Vagina (tissue), 2 donors: ENCODE results near the gene SLC35E4. TPM values are rescaled to one million over a fixed set of nuclear protein-coding genes. Genes with fewer than 3 reads are reported as not detected.

ENCODE experiments used
- DNase-seq, 2 donors: peaks; one replicate each; pipeline ENCODE4 v3.0.0-alpha.2; 2017; ENCODE audit errors: extremely low spot score in 2 of 2
- H3K27ac ChIP-seq: fragments of 200-600 bp; sonication (generic); one replicate; pipeline ENCODE4 v1.5.1; 2019
- H3K27me3 ChIP-seq: fragments of 200-600 bp; sonication (generic); one replicate; pipeline ENCODE4 v1.5.1; 2019
- H3K36me3 ChIP-seq, 2 donors: fragments of 200-600 bp; sonication (generic); one replicate each; pipeline ENCODE4 v1.5.1; 2017 to 2019
- H3K4me1 ChIP-seq: fragments of 200-600 bp; sonication (generic); one replicate; pipeline ENCODE4 v1.5.1; 2019
- H3K4me3 ChIP-seq, 2 donors: fragments of 200-600 bp; sonication (generic); 1 replicate in 1 of 2; 2 replicates in 1 of 2; pipeline ENCODE4 v1.5.1; 2016 to 2019
- H3K9me3 ChIP-seq: fragments of 200-600 bp; sonication (generic); one replicate; pipeline ENCODE4 v1.5.1; 2019
- POLR2A ChIP-seq, 2 donors: fragments of 450-650 bp; IDR thresholded peaks; one replicate each; pipeline ENCODE4 v1.6.1; 2017; ENCODE audit warnings: antibody characterized with exemption in 2 of 2, mild to moderate bottlenecking in 2 of 2, moderate library complexity in 2 of 2
- POLR2AphosphoS5 ChIP-seq, 2 donors: sonication (generic); formaldehyde crosslinking; IDR thresholded peaks; one replicate each; pipeline ENCODE4 v1.9.0; 2017; ENCODE audit warnings: antibody characterized with exemption in 2 of 2, mild to moderate bottlenecking in 2 of 2, low read depth in 1 of 2; ENCODE audit not compliant: insufficient read depth in 1 of 2
- intact Hi-C: fragments of 100-400 bp; cut with DNase I; formaldehyde crosslinking; loops from one replicate; pipeline ENCODE4 v1.15.1; 2023
- total RNA-seq: library from RNA; depleted of rRNA; stranded (reverse); fragments of >200 nt; gene quantifications from one replicate; pipeline ENCODE4 v1.2.3, GENCODE V29; 2016
- TF ChIP-seq, protein P1 (sequence below), 3 experiments: fragments of 450-650 bp in 2 of 3; fragments of 200-600 bp in 1 of 3; sonication (generic) in 1 of 3; IDR thresholded peaks; one replicate each; pipeline ENCODE4 v1.5.1; 2017 to 2019; ENCODE audit warnings: antibody characterized with exemption in 3 of 3, mild to moderate bottlenecking in 2 of 3, moderate library complexity in 2 of 3

SLC35E4 gene
- total RNA-seq, 1 donor from 2014 or later = 6.4 TPM

- intact Hi-C loops = loop anchor here (10.0 kb wide), 2 partner anchors 120 to 290 kb away; no protein-coding TSS in a partner anchor
Observed at GRCh38 chr22:30634471-30635233, 929 bp upstream of the SLC35E4 start.

GRCh38 chr22:30636226-30637077 is 871 bp downstream of the SLC35E4 start:
- DNase-seq = no peak
- Histone ChIP-seq H3K36me3 (no peaks in the 10 kb centered on the region), H3K4me1 (peaks cover 37% of the 10 kb centered on the region), H3K4me3 (peak overlapping the region; percentile 57 to 82), H3K9me3 (no peaks in the 10 kb centered on the region), H3K27ac (peak overlapping the region; percentile 98), H3K27me3 (no peaks in the 10 kb centered on the region)
- intact Hi-C loops = loop anchor here (10.0 kb wide), 2 partner anchors 118 to 288 kb away; no protein-coding TSS in a partner anchor
- TF ChIP-seq POLR2A (IDR thresholded peaks at IDR 0.05) (no peak), POLR2AphosphoS5 (IDR thresholded peaks at IDR 0.05; ENCODE audit: insufficient read depth in 1 of 2, low read depth in 1 of 2) (peak in 1 of 2 donors; percentile 16)
- TF ChIP-seq, protein P1, sequence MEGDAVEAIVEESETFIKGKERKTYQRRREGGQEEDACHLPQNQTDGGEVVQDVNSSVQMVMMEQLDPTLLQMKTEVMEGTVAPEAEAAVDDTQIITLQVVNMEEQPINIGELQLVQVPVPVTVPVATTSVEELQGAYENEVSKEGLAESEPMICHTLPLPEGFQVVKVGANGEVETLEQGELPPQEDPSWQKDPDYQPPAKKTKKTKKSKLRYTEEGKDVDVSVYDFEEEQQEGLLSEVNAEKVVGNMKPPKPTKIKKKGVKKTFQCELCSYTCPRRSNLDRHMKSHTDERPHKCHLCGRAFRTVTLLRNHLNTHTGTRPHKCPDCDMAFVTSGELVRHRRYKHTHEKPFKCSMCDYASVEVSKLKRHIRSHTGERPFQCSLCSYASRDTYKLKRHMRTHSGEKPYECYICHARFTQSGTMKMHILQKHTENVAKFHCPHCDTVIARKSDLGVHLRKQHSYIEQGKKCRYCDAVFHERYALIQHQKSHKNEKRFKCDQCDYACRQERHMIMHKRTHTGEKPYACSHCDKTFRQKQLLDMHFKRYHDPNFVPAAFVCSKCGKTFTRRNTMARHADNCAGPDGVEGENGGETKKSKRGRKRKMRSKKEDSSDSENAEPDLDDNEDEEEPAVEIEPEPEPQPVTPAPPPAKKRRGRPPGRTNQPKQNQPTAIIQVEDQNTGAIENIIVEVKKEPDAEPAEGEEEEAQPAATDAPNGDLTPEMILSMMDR (IDR thresholded peaks at IDR 0.05) = no peak

More at GRCh38 chr22:30634471-30635233, 929 bp upstream of the SLC35E4 start:
- peak; percentile 64 to 81 for TF ChIP-seq POLR2AphosphoS5 (IDR thresholded peaks at IDR 0.05; ENCODE audit: insufficient read depth in 1 of 2, low read depth in 1 of 2)
- no peak for TF ChIP-seq POLR2A (IDR thresholded peaks at IDR 0.05)
- TF ChIP-seq, protein P1 (IDR thresholded peaks at IDR 0.05) = peak; percentile 88 to 99 (median 96)
- no peaks in the 10 kb centered on the region for H3K9me3 ChIP-seq
- peak overlapping the region; percentile 57 to 82 for H3K4me3 ChIP-seq
- peaks cover 37% of the 10 kb centered on the region for H3K4me1 ChIP-seq
- peak in 1 of 2 donors; percentile 92 for DNase-seq
- H3K36me3 ChIP-seq = no peaks in the 10 kb centered on the region
- peak overlapping the region; percentile 98 for H3K27ac ChIP-seq
- H3K27me3 ChIP-seq = no peaks in the 10 kb centered on the region

DNA sequence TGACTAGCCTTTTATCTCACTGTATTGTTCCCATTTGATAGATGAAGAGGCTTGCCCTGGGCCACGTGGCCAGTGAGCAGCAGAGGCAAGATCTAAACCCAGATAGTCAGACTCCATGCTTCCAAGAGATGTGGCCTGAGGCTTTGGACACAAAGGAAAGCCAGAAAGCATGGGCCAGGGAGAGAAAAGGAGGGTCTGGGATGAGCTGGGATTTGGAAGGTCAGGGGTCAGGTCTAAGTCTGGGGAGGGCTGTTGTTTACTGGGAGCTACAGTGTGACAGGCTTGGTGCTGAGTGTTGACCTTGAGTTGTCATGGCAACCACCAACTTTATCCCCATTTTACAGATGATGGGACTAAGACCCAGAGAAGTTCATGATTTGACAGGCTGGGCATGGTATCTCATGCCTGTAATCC is 2.1 kb downstream of the SLC35E4 start:
- peak overlapping the region in 1 of 2 donors; percentile 82 for H3K4me3 ChIP-seq

GRCh38 chr22:30640361-30640760 is 4.8 kb downstream of the SLC35E4 start:
- Histone ChIP-seq H3K27ac (no peak overlapping the region), H3K36me3 (peaks cover 0 to 3% of the 10 kb centered on the region in 2 donors), H3K9me3 (no peaks in the 10 kb centered on the region), H3K27me3 (no peaks in the 10 kb centered on the region), H3K4me3 (no peak overlapping the region), H3K4me1 (peaks cover 25% of the 10 kb centered on the region)
- intact Hi-C loops = no loop called here
- no peak for DNase-seq
- TF ChIP-seq, protein P1 (IDR thresholded peaks at IDR 0.05) = no peak
- TF ChIP-seq POLR2A (IDR thresholded peaks at IDR 0.05) (no peak), POLR2AphosphoS5 (IDR thresholded peaks at IDR 0.05; ENCODE audit: insufficient read depth in 1 of 2, low read depth in 1 of 2) (no peak)

More for the DNA sequence above, 2.1 kb downstream of the SLC35E4 start:
- H3K9me3 ChIP-seq = no peaks in the 10 kb centered on the region
- intact Hi-C loops = loop anchor here (10.0 kb wide), 2 partner anchors 117 to 287 kb away; no protein-coding TSS in a partner anchor
- peaks cover 37% of the 10 kb centered on the region for H3K4me1 ChIP-seq
- H3K27me3 ChIP-seq = no peaks in the 10 kb centered on the region
- H3K36me3 ChIP-seq = peaks cover 0 to 3% of the 10 kb centered on the region in 2 donors
- DNase-seq = no peak
- H3K27ac ChIP-seq = no peak overlapping the region
- TF ChIP-seq, protein P1 (IDR thresholded peaks at IDR 0.05) = no peak
- TF ChIP-seq POLR2A (IDR thresholded peaks at IDR 0.05) (no peak), POLR2AphosphoS5 (IDR thresholded peaks at IDR 0.05; ENCODE audit: insufficient read depth in 1 of 2, low read depth in 1 of 2) (no peak)
